ENCODE data around the gene DKC1.

Gene DKC1

GRCh38 chrX:154780968-154781367 lies 18.3 kb downstream of the DKC1 start:
- TF ChIP-seq CTCF (IDR thresholded peaks at IDR 0.05; ENCODE audit: control extremely low read depth, extremely low read depth, low read depth, missing control alignments): no peak
- DNase-seq (ENCODE audit: extremely low spot score): no peak
- CTCF ChIA-PET: interaction anchor here (1.1 to 1.6 kb wide), 4 partner anchors 9 to 32 kb away, joined by 3 to 4 read pairs (median 3); no protein-coding TSS in a partner anchor
- POLR2A ChIA-PET: interaction anchor here (0.7 kb wide), 1 partner anchor 13 kb away, joined by 3 read pairs; no protein-coding TSS in a partner anchor

- no peak for DNase-seq (ENCODE audit: extremely low spot score)
- POLR2A ChIA-PET: no interaction called here
- no peak for TF ChIP-seq CTCF (IDR thresholded peaks at IDR 0.05; ENCODE audit: control extremely low read depth, extremely low read depth, low read depth, missing control alignments)
- CTCF ChIA-PET: interaction anchor here (1.3 kb wide), 1 partner anchor 8 kb away, joined by 3 read pairs; no protein-coding TSS in a partner anchor
These were observed 21.7 kb downstream of the DKC1 start for GRCh38 chrX:154784149-154784995.

- TF ChIP-seq CTCF (IDR thresholded peaks at IDR 0.05; ENCODE audit: control extremely low read depth, extremely low read depth, low read depth, missing control alignments): no peak
- POLR2A ChIA-PET: no interaction called here
- CTCF ChIA-PET: interaction anchor here (1.3 kb wide), 1 partner anchor 9 kb away, joined by 3 read pairs; no protein-coding TSS in a partner anchor
- DNase-seq (ENCODE audit: extremely low spot score): no peak
These were observed 23.1 kb downstream of the DKC1 start for GRCh38 chrX:154785716-154786115.

- no peak for TF ChIP-seq CTCF (IDR thresholded peaks at IDR 0.05; ENCODE audit: control extremely low read depth, extremely low read depth, low read depth, missing control alignments)
- no peak for DNase-seq (ENCODE audit: extremely low spot score)
- POLR2A ChIA-PET: no interaction called here
- CTCF ChIA-PET: interaction anchor here (1.2 to 1.5 kb wide), 2 partner anchors 11 to 15 kb away, joined by 3 to 4 read pairs; no protein-coding TSS in a partner anchor
These were observed 28.8 kb downstream of the DKC1 start for GRCh38 chrX:154791467-154791866.

GRCh38 chrX:154791939-154792338 lies 29.3 kb downstream of the DKC1 start:
- CTCF ChIA-PET: interaction anchor here (1.2 to 1.5 kb wide), 2 partner anchors 11 to 15 kb away, joined by 3 to 4 read pairs; no protein-coding TSS in a partner anchor
- POLR2A ChIA-PET: no interaction called here

More at GRCh38 chrX:154791939-154792338, 29.3 kb downstream of the DKC1 start:
- TF ChIP-seq CTCF (IDR thresholded peaks at IDR 0.05; ENCODE audit: control extremely low read depth, extremely low read depth, low read depth, missing control alignments): no peak
- DNase-seq (ENCODE audit: extremely low spot score): no peak
